HG02884 (cell line): ENCODE results near the gene TRUB2.

Source experiments
- ATAC-seq: cut with Tn5 transposase; IDR thresholded peaks from one replicate; pipeline ENCODE4 v1.9.1; 2021; ENCODE audit warnings: mild to moderate bottlenecking, moderate library complexity; ENCODE audit not compliant: unreplicated experiment

TRUB2 gene

DNA sequence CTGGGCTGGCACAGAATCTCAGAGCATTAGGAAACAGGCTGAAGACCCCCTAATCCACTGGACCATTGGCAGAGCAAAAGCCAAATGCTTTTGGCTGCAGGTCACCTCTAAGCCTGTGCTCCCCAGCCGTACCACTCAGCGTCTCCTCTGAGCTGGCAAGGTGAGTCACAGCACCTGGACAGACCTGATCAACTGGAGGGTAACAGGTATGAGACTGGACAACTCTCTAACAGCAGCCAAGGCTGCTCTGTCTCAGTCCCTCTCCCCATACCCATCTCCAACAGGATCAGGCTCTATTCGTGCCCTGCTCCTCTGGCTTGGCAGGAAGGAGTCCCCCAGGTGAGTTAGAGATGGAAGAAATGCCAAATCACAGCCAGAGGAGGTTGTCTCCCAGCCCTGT, 51.1 kb downstream of the TRUB2 start:
- ATAC-seq, result no peak

- ATAC-seq, result no peak
These were observed 55.2 kb downstream of the TRUB2 start for GRCh38 chr9:128266868-128267590.

GRCh38 chr9:128265348-128265847, 56.8 kb downstream of the TRUB2 start:
- no peak for ATAC-seq

GRCh38 chr9:128262687-128263086, 59.6 kb downstream of the TRUB2 start:
- no peak for ATAC-seq

DNA sequence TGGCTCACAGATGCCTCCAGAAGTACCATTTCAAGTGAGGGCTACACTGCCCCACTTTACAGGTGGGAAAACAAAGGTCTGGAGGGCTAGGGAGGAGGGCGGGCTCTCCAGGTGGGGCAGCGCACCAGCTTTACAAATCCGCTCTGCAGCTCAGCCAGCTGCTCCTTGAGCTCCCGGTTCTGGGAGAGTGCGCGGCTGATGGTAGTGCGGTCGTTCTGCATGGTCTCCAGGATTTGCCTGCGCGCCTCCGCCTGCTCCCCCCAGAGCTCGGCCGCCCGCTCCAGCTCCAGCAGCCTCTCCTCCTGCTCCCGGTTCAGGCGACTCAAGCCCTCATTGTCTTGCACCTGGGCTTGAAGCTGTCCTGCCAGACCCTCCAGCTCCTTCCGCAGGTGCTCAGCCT, 61.9 kb downstream of the TRUB2 start:
- no peak for ATAC-seq

GRCh38 chr9:128259156-128259555, 63.1 kb downstream of the TRUB2 start:
- no peak for ATAC-seq

- no peak for ATAC-seq
These were observed 63.9 kb downstream of the TRUB2 start for GRCh38 chr9:128258326-128258725.

DNA sequence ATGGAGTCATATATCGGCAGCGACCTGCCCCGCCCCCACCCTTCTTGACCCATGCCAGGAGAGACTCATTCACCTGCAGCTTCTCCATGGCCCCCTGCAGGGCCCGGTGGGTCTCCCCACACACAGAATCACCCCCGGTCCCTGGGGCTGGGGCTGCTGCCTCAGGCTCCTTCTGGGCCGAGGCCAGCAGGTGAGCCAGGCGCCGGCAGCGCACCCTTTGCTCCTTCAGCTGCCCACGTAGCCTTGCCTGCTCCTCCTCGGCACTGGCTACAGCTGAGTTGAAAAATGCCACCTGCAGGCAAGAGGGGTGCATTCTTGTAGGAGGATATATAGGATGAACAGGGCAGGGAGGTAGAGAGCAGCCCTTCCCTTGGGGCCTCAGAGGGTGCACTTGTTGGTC, 64.3 kb downstream of the TRUB2 start:
- no peak for ATAC-seq

DNA sequence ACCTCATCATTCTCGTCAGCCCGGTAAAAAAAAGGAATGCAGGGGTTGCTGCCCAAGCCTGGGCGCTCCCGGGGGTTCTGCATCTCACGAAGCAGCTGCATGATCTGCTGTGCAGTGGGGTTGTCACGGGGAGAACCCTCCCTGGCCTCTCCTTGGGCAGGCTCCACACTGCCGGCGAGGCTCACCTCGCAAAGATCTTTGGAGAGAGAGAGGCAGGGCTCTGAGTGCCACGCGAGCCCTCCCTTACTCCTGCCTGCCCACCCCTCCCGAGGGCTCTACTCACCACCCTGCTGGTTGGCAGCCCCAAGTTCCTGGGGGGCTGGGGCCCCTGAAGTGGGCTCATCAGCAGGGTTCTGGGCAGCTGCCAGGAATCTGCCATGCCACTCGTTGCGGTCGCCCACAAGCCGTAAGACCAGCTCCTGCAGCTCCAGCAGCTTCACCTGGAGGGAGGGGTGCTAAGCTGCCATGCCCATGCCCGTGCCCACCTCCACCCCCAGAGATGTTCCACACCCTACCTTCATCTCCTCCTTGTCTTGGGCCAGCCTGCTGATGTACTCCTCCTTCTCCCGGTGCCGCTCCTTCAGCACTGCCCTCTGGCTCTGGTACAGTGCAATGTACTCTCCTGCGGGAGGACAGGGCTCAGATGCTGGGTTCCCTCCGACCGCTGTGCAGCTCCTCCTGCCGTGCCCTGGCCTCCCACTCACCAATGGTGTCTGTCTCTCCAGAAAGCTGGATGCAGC, 65.0 kb downstream of the TRUB2 start:
- ATAC-seq, result no peak
